ENCODE results near the gene SLC8A2. TPM values are rescaled to one million over a fixed set of nuclear protein-coding genes. Genes with fewer than 3 reads are reported as not detected.

Gene SLC8A2
- total and polyA plus RNA-seq, 2 experiments from 2014 or later: 0.99 to 3.7 TPM

DNA sequence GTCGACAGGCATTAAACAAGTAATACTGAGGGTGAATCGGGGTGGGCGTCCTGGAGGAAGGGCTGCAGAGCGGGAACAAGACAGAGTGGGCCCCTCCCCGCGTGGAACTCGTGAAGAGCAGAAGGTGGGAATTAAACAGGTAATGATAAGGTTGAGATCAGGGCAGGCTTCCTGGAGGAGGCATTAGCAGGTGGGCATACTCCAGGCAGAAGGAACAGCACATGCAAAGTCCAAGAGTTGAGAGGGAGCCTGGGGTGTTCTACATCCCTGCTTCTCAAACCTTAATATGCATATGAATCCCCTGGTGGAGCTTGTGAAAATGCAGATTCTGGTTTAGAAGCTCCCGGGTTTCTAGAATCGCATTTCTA lies 23.3 kb downstream of the SLC8A2 start:
- Histone ChIP-seq H3K27me3 (peaks cover 45% of the 10 kb centered on the region), H3K4me1 (ENCODE audit: low read depth) (no peaks in the 10 kb centered on the region), H3K27ac (no peak overlapping the region), H3K9me3 (ENCODE audit: low read depth) (no peaks in the 10 kb centered on the region), H3K4me3 (no peak overlapping the region), H3K36me3 (no peaks in the 10 kb centered on the region)
- DNase-seq (ENCODE audit: low read depth in 1 of 2, low spot score in 1 of 2): no peak
- TF ChIP-seq, protein P1, sequence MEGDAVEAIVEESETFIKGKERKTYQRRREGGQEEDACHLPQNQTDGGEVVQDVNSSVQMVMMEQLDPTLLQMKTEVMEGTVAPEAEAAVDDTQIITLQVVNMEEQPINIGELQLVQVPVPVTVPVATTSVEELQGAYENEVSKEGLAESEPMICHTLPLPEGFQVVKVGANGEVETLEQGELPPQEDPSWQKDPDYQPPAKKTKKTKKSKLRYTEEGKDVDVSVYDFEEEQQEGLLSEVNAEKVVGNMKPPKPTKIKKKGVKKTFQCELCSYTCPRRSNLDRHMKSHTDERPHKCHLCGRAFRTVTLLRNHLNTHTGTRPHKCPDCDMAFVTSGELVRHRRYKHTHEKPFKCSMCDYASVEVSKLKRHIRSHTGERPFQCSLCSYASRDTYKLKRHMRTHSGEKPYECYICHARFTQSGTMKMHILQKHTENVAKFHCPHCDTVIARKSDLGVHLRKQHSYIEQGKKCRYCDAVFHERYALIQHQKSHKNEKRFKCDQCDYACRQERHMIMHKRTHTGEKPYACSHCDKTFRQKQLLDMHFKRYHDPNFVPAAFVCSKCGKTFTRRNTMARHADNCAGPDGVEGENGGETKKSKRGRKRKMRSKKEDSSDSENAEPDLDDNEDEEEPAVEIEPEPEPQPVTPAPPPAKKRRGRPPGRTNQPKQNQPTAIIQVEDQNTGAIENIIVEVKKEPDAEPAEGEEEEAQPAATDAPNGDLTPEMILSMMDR (IDR thresholded peaks at IDR 0.05; ENCODE audit: low read depth, low read length): no peak

DNA sequence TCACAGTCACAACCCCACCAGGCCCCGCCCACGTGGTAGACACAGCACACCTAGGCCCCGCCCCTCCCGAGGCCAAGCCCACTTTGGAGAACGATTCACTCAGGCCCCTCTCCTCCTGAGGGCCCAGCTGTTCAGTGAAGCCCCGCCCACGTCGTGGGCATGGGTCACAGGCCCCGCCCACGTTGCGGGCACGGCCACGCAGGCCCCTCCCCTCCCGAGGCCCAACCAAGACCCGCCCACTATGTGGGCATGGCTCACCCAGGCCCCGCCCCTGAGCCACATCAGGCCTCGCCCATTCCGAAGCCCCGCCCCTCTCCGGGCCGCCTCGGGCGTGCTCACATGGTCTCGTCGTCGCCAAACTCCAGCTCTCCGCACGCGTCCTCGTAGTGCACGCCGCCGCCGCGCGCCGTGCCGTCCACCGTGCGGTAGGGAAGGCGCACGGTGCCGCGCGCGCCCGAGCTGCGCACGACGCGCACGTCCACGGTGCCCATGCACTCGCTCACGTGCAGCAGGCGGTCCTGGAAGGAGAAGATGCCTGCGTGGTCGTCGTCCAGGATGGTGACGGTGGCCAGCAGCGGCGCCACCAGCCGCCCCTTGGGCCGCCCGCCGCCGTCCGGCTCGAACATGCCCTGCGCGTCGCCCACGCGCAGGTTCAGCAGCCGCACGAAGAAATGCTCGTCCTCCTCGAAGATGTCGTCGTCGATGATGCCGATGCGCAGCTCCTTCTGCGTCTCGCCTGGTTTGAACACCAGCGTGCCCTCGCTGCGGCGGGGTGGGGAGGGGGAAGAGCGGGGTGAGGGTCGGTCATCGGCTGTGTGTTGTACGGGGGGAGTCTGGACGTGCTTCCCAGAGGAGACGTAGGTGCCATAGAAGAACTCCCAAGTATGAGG lies 24.0 kb downstream of the SLC8A2 start:
- peak; percentile 48 to 87 for DNase-seq (ENCODE audit: low read depth in 1 of 2, low spot score in 1 of 2)
- H3K9me3 ChIP-seq (ENCODE audit: low read depth): no peaks in the 10 kb centered on the region
- H3K27me3 ChIP-seq: peaks cover 45% of the 10 kb centered on the region
- TF ChIP-seq, protein P1 (IDR thresholded peaks at IDR 0.05; ENCODE audit: low read depth, low read length): no peak
- no peaks in the 10 kb centered on the region for H3K36me3 ChIP-seq
- no peaks in the 10 kb centered on the region for H3K4me1 ChIP-seq (ENCODE audit: low read depth)
- peak overlapping the region; percentile 17 for H3K4me3 ChIP-seq
- no peak overlapping the region for H3K27ac ChIP-seq

DNA sequence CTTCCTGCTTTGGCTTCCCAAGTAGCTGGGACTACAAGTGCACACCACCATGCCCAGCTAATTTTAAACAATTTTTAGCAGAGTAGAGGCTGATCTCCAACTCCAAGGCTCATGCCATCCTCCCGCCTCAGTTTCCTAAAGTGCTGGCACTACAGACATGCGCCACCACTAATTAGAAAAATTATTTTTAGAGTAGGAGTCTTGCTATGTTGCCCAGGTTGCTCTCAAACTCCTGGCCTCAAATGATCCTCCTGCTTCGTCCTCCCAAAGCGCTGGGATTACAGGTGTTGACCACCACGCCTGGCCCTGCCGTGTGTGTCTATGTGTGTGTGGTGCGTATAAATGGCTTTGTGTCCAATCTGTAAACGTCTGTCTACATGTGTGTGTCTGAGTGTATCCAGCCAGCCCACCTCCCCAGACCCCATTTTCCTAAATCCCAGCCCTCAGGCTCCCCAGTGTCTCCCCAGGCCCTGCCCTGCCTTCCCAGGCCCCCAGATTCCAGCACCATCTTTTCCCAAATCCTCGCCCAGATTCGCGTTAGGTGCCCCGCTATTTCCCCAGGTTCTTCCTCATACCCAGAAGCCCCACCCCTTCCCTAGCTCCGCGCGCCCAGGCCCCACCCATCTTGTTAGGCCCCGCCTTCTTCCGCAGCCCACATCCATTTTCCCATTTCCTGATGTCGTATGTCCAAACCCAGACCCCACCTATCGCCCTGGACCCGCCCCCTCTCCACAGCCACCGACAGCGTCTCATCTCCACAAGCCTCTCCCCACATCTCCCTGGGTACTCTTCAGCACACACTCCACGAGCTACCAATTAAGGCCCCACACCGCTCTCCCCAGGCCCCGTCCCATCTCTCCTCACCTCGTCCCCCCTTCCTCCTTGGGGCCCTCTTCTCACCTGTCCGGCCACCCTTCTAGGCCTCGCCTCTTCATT lies 24.9 kb downstream of the SLC8A2 start:
- peak; percentile 27 to 61 for DNase-seq (ENCODE audit: low read depth in 1 of 2, low spot score in 1 of 2)
- Histone ChIP-seq H3K4me3 (peak overlapping the region; percentile 17), H3K36me3 (no peaks in the 10 kb centered on the region), H3K27me3 (peaks cover 45% of the 10 kb centered on the region), H3K4me1 (ENCODE audit: low read depth) (no peaks in the 10 kb centered on the region), H3K9me3 (ENCODE audit: low read depth) (no peaks in the 10 kb centered on the region), H3K27ac (no peak overlapping the region)
- TF ChIP-seq, protein P1 (IDR thresholded peaks at IDR 0.05; ENCODE audit: low read depth, low read length): no peak

DNA sequence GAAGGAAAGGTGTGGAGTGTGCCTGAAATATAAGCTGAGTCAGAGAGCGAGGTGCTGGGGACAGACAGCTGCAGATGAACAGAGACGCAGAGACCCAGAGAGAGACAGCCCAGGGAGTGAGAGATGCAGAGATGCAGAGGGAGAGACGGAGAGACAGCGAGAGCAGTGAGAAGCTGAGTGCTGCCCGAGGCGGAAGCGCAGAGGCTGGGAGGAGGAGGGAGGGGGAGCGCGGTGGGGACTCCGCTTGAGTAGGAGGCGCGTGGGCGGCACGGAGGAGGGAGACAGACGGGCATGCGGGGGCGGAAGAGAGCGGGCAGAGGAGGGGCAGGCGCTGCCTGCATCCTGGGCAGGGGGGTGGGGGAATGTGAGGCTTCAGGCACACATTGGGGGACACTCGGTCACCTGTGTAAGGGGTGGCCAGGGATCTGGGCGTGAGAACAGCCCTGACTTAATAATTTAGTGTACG lies 25.7 kb downstream of the SLC8A2 start:
- DNase-seq (ENCODE audit: low read depth in 1 of 2, low spot score in 1 of 2): peak; percentile 49 to 58
- Histone ChIP-seq H3K36me3 (no peaks in the 10 kb centered on the region), H3K27ac (no peak overlapping the region), H3K9me3 (ENCODE audit: low read depth) (no peaks in the 10 kb centered on the region), H3K27me3 (peaks cover 45% of the 10 kb centered on the region), H3K4me3 (no peak overlapping the region), H3K4me1 (ENCODE audit: low read depth) (no peaks in the 10 kb centered on the region)
- TF ChIP-seq, protein P1 (IDR thresholded peaks at IDR 0.05; ENCODE audit: low read depth, low read length): no peak

DNA sequence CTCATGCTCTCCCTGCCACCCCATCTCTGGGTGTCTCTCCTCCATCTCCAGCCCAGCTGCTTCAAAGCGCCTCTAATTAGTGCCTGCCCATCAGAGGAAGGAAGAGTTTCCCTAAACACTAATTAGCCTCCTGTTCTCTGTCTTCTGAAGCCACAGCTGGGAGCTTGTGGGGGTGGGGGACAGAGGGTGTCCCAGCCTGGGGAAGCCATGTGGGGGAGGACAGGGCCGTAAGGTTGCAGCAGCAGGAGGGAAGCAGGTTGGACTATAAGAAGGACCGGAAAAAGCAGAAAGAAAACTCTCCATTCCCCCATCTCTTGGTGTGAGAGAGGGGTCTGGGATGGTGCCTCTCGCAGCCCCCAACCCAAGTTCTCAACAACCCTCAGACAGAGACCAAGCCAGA lies 26.2 kb downstream of the SLC8A2 start:
- Histone ChIP-seq H3K4me1 (ENCODE audit: low read depth) (no peaks in the 10 kb centered on the region), H3K27me3 (peaks cover 45% of the 10 kb centered on the region), H3K9me3 (ENCODE audit: low read depth) (no peaks in the 10 kb centered on the region), H3K36me3 (no peaks in the 10 kb centered on the region), H3K4me3 (no peak overlapping the region), H3K27ac (no peak overlapping the region)
- DNase-seq (ENCODE audit: low read depth in 1 of 2, low spot score in 1 of 2): no peak
- TF ChIP-seq, protein P1 (IDR thresholded peaks at IDR 0.05; ENCODE audit: low read depth, low read length): no peak

Measured in cardiac muscle cell (in vitro differentiated cells and primary cell).